NCI-H774 (cell line): Measurements from ENCODE around the gene FCHSD2.
"Not testable (repeated sequence)": the region's sequence is repeated elsewhere in the genome, so short reads cannot be mapped to it uniquely, and the experiment has no call there.

Experiments
- DNase-seq: peaks from one replicate; lab custom pipeline; 2025; lab: John Stamatoyannopoulos, UW

The FCHSD2 gene

GRCh38 chr11:73059915-73060314, 82.2 kb downstream of the FCHSD2 start:
- no peak for DNase-seq

- DNase-seq, result no peak
These were observed 83.0 kb downstream of the FCHSD2 start for GRCh38 chr11:73058989-73059674.

- no peak for DNase-seq
These were observed 86.3 kb downstream of the FCHSD2 start for GRCh38 chr11:73055655-73056354.

- no peak for DNase-seq
These were observed 87.1 kb downstream of the FCHSD2 start for GRCh38 chr11:73055002-73055401.

GRCh38 chr11:73053964-73054363, 88.2 kb downstream of the FCHSD2 start:
- no peak for DNase-seq

- no peak for DNase-seq
These were observed 93.7 kb downstream of the FCHSD2 start for GRCh38 chr11:73048446-73048845.

GRCh38 chr11:73047773-73048371, 94.2 kb downstream of the FCHSD2 start:
- peak; percentile 64 for DNase-seq

- no peak for DNase-seq
These were observed 102.1 kb downstream of the FCHSD2 start for GRCh38 chr11:73040046-73040445.

- DNase-seq, result no peak
These were observed 107.3 kb downstream of the FCHSD2 start for GRCh38 chr11:73034777-73035176.

- no peak for DNase-seq
These were observed 107.8 kb downstream of the FCHSD2 start for GRCh38 chr11:73034331-73034730.

- no peak for DNase-seq
These were observed 112.0 kb downstream of the FCHSD2 start for GRCh38 chr11:73030130-73030529.

- DNase-seq, result no peak
These were observed 112.7 kb downstream of the FCHSD2 start for GRCh38 chr11:73029403-73029802.

GRCh38 chr11:73028611-73029010, 113.5 kb downstream of the FCHSD2 start:
- DNase-seq, result no peak

GRCh38 chr11:73027840-73028239, 114.3 kb downstream of the FCHSD2 start:
- DNase-seq, result not testable (repeated sequence)

GRCh38 chr11:73024639-73025038, 117.5 kb downstream of the FCHSD2 start:
- no peak for DNase-seq

GRCh38 chr11:73019996-73020395, 122.1 kb downstream of the FCHSD2 start:
- DNase-seq, result no peak

GRCh38 chr11:73019449-73019848, 122.7 kb downstream of the FCHSD2 start:
- DNase-seq, result no peak

- no peak for DNase-seq
These were observed 123.3 kb downstream of the FCHSD2 start for GRCh38 chr11:73018856-73019255.

- no peak for DNase-seq
These were observed 124.9 kb downstream of the FCHSD2 start for GRCh38 chr11:73017024-73017751.

- DNase-seq, result no peak
These were observed 129.1 kb downstream of the FCHSD2 start for GRCh38 chr11:73013021-73013420.

- no peak for DNase-seq
These were observed 129.8 kb downstream of the FCHSD2 start for GRCh38 chr11:73012121-73012863.
